Neural cell (in vitro differentiated cells): ENCODE data around the gene PIK3R6. TPM values are rescaled to one million over a fixed set of nuclear protein-coding genes. Genes with fewer than 3 reads are reported as not detected.

Experiments used
- H2AFZ ChIP-seq: fragments of 200-600, 300-800 bp; sonication (generic), shearing (Covaris generic); 2 replicates; pipeline ENCODE4 v1.6.0; 2014; ENCODE audit warnings: low read depth, mild to moderate bottlenecking, antibody characterized with exemption, low read length, moderate library complexity
- H3F3A ChIP-seq: fragments of 200-600 bp; shearing (Covaris generic); 2 replicates; pipeline ENCODE4 v1.6.1; 2016; ENCODE audit warnings: mild to moderate bottlenecking, moderate library complexity, mixed read lengths, antibody characterized with exemption, low read length; ENCODE audit not compliant: insufficient read depth, poor library complexity, severe bottlenecking
- H3K27ac ChIP-seq: fragments of 200-600, 300-800 bp; sonication (generic), shearing (Covaris generic); 2 replicates; pipeline ENCODE4 v1.5.1; 2014; ENCODE audit warnings: mild to moderate bottlenecking, low read length, moderate library complexity
- H3K27me3 ChIP-seq: fragments of 300-800, 200-600 bp; sonication (generic), shearing (Covaris generic); 2 replicates; pipeline ENCODE4 v1.6.0; 2014; ENCODE audit warnings: mild to moderate bottlenecking, low read depth, low read length, moderate library complexity; ENCODE audit not compliant: insufficient read depth
- H3K36me3 ChIP-seq: fragments of 300-800, 200-600 bp; sonication (generic), shearing (Covaris generic); 2 replicates; pipeline ENCODE4 v1.5.1; 2014; ENCODE audit warnings: mild to moderate bottlenecking, antibody characterized with exemption, low read length, moderate library complexity; ENCODE audit not compliant: insufficient read depth
- H3K4me2 ChIP-seq: fragments of 300-800, 200-600 bp; sonication (generic), shearing (Covaris generic); 2 replicates; pipeline ENCODE4 v1.6.0; 2014; ENCODE audit warnings: mild to moderate bottlenecking, low read length
- H3K4me3 ChIP-seq: fragments of 300-800, 200-600 bp; sonication (generic), shearing (Covaris generic); 2 replicates; pipeline ENCODE4 v1.5.1; 2014; ENCODE audit warnings: mild to moderate bottlenecking, low read length, moderate library complexity
- H3K79me2 ChIP-seq: fragments of 200-600 bp; shearing (Covaris generic); replicated peaks from 2 replicates; pipeline ENCODE4 v1.6.0; 2014; ENCODE audit warnings: mild to moderate bottlenecking, low read length, moderate library complexity; ENCODE audit not compliant: insufficient read depth
- H3K9ac ChIP-seq: fragments of 300-800, 200-600 bp; sonication (generic), shearing (Covaris generic); 2 replicates; pipeline ENCODE4 v1.6.1; 2016; ENCODE audit warnings: mild to moderate bottlenecking, low read length, mixed read lengths
- H3K9me2 ChIP-seq: fragments of 200-600 bp; shearing (Covaris generic); 2 replicates; pipeline ENCODE4 v1.6.1; 2016; ENCODE audit warnings: mild to moderate bottlenecking, low read length, mixed read lengths; ENCODE audit not compliant: insufficient read depth
- H3K9me3 ChIP-seq: fragments of 200-600, 300-800 bp; sonication (generic), shearing (Covaris generic); 2 replicates; pipeline ENCODE4 v1.6.1; 2016; ENCODE audit warnings: mild to moderate bottlenecking, mixed run types, low read length, moderate library complexity, mixed read lengths
- H4K20me1 ChIP-seq: fragments of 200-600 bp; shearing (Covaris generic); 2 replicates; pipeline ENCODE4 v1.6.1; 2016; ENCODE audit warnings: mild to moderate bottlenecking, mixed run types; ENCODE audit not compliant: insufficient read depth
- CTCF ChIP-seq: fragments of 450-650 bp; IDR thresholded peaks from 2 replicates; pipeline ENCODE4 v1.5.1; 2014; ENCODE audit warnings: antibody characterized with exemption, mild to moderate bottlenecking, moderate library complexity; ENCODE audit not compliant: poor library complexity, severe bottlenecking
- EP300 ChIP-seq: fragments of 450-650 bp; conservative IDR thresholded peaks from 2 replicates; pipeline ENCODE4 v1.6.1; 2014; ENCODE audit warnings: antibody characterized with exemption, mild to moderate bottlenecking, moderate library complexity; ENCODE audit not compliant: poor library complexity, severe bottlenecking
- EZH2 ChIP-seq: fragments of 200-600, 300-800 bp; shearing (Covaris generic), sonication (generic); IDR thresholded peaks from 2 replicates; pipeline ENCODE4 v1.6.1; 2014; ENCODE audit warnings: antibody characterized with exemption, low read length, borderline replicate concordance, mild to moderate bottlenecking; ENCODE audit not compliant: insufficient read depth, poor library complexity, severe bottlenecking
- MXI1 ChIP-seq: fragments of 450-650 bp; conservative IDR thresholded peaks from 2 replicates; pipeline ENCODE4 v1.6.1; 2014; ENCODE audit warnings: antibody characterized with exemption, mild to moderate bottlenecking; ENCODE audit not compliant: poor library complexity, severe bottlenecking
- POLR2AphosphoS5 ChIP-seq: IDR thresholded peaks from 2 replicates; pipeline ENCODE4 v1.6.1; 2012
- RAD21 ChIP-seq: fragments of 450-650 bp; conservative IDR thresholded peaks from 2 replicates; pipeline ENCODE4 v1.6.1; 2014; ENCODE audit warnings: antibody characterized with exemption, mild to moderate bottlenecking, moderate library complexity
- REST ChIP-seq: IDR thresholded peaks from 2 replicates; pipeline ENCODE4 v1.6.1; 2012; ENCODE audit warnings: borderline replicate concordance
- SMC3 ChIP-seq: fragments of 450-650 bp; conservative IDR thresholded peaks from 2 replicates; pipeline ENCODE4 v1.6.1; 2014; ENCODE audit warnings: antibody characterized with exemption, mild to moderate bottlenecking, moderate library complexity; ENCODE audit not compliant: poor library complexity
- TAF1 ChIP-seq: IDR thresholded peaks from 2 replicates; pipeline ENCODE4 v1.6.1; 2012; ENCODE audit warnings: low read depth
- polyA plus RNA-seq: library from polyadenylated mRNA; depleted of rRNA; stranded (reverse); fragments of >200 nt; gene quantifications from 2 replicates; pipeline ENCODE4 v1.2.3, GENCODE V29; 2014

Gene PIK3R6
- polyA plus RNA-seq, 1 donor from 2014 or later: not detected

DNA sequence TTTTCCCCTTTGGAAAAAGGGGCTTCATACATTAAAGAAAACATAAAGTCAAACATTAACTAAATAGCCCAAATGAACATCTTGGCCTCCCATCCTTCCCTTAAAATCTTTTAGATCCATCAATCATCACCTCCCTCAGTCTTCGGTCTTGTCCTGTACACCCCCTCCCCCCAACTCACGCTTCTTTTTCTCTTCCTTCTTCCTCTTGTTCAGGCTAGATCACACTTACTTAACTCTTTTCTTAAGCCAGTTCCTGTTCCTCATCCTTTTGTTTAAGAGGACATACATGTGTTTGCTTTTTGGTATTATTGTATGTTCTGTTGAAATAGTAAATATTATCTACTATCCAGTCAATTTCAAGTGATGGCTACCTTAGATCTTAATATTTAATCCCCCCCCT lies 73.8 kb downstream of the PIK3R6 start:
- Histone ChIP-seq H3K79me2 (no peaks in the 10 kb centered on the region), H3K9me2 (no peaks in the 10 kb centered on the region), H3K36me3 (no peaks in the 10 kb centered on the region), H3K27me3 (peaks cover 5% of the 10 kb centered on the region), H3K4me3 (no peak overlapping the region), H4K20me1 (no peaks in the 10 kb centered on the region), H3K9me3 (peaks cover 6% of the 10 kb centered on the region), H3F3A (no peaks in the 10 kb centered on the region), H2AFZ (no peak overlapping the region), H3K9ac (no peak overlapping the region), H3K27ac (no peak overlapping the region), H3K4me2 (no peak overlapping the region)
- TF ChIP-seq REST: no peak
- TF ChIP-seq RAD21: no peak
- TF ChIP-seq SMC3: no peak
- no peak for TF ChIP-seq MXI1

DNA sequence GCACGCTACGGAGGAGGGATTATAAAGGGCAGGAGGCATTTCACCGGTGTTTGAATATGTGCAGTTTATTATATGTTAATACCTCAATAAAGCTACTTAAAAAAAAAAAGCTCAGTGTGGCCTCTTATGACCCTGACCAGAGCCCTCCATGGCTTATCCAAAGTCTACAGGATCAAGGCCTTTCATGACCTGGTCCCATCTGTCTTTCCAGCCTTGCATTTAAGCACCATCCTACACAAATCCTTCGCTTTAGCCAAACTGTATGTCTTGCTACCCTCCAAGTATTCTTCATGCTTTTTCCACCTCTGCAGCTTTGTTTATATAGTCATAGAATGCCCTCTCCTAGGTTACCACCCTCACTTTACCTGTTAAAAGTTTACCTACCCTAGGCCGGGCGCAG lies 74.8 kb downstream of the PIK3R6 start:
- no peak overlapping the region for H2AFZ ChIP-seq
- no peaks in the 10 kb centered on the region for H3K79me2 ChIP-seq
- peaks cover 6% of the 10 kb centered on the region for H3K9me3 ChIP-seq
- H3K9me2 ChIP-seq: no peaks in the 10 kb centered on the region
- H3K9ac ChIP-seq: no peak overlapping the region
- no peaks in the 10 kb centered on the region for H3K36me3 ChIP-seq
- TF ChIP-seq TAF1 (no peak), EP300 (no peak), MXI1 (no peak), EZH2 (no peak), REST (no peak), RAD21 (no peak), CTCF (no peak), POLR2AphosphoS5 (no peak), SMC3 (no peak)
- H3K4me2 ChIP-seq: no peak overlapping the region
- no peaks in the 10 kb centered on the region for H3K27me3 ChIP-seq
- H4K20me1 ChIP-seq: no peaks in the 10 kb centered on the region
- no peak overlapping the region for H3K4me3 ChIP-seq
- H3F3A ChIP-seq: no peaks in the 10 kb centered on the region
- H3K27ac ChIP-seq: no peak overlapping the region
